NCI-H446 treated with DMSO at 0.1 percent for 48 hours (cell line): ENCODE results near the gene ARL6IP6.
"Not testable (repeated sequence)": the region's sequence is repeated elsewhere in the genome, so short reads cannot be mapped to it uniquely, and the experiment has no call there.

Experiments used
- DNase-seq: peaks from one replicate; lab custom pipeline; 2025; lab: John Stamatoyannopoulos, UW

Gene ARL6IP6

DNA sequence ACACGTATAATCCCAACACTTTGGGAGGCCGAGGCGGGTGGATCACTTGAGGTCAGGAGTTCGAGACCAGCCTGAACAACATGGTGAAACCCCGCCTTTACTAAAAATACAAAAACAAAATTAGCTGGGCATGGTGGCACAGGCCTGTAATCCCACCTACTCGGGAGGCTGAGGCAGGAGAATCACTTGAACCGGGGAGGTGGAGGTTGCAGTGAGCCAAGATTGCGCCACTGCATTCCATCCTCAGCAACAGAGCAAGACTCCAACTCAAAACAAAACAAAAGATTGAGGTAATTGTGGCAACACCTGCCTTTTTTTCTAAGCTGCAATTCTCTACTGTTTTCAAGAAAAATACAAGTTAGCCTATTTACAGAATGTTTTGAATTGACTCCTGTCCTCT lies 4.2 kb downstream of the ARL6IP6 start:
- DNase-seq: not testable (repeated sequence)

DNA sequence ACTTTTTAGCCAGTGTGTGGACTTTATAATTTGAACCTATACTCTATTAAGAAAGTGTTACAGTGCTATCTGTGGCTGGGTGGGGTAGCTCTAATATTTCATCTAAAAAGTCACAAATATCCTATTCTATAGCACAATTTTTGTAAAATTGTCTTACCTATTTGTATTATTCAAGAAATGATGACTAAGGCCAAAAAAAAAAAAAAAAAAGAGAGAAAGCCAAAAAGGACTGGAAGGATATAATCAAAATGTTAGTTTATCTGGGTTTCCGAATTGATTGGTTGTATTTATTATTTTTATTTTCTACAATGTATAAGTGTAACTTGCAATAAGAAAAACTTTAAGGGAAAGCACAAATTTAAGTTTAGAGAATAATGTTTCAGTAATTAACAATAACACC lies 5.5 kb downstream of the ARL6IP6 start:
- DNase-seq: no peak

- no peak for DNase-seq
Observed at GRCh38 chr2:152729844-152730243, 11.4 kb downstream of the ARL6IP6 start.

DNA sequence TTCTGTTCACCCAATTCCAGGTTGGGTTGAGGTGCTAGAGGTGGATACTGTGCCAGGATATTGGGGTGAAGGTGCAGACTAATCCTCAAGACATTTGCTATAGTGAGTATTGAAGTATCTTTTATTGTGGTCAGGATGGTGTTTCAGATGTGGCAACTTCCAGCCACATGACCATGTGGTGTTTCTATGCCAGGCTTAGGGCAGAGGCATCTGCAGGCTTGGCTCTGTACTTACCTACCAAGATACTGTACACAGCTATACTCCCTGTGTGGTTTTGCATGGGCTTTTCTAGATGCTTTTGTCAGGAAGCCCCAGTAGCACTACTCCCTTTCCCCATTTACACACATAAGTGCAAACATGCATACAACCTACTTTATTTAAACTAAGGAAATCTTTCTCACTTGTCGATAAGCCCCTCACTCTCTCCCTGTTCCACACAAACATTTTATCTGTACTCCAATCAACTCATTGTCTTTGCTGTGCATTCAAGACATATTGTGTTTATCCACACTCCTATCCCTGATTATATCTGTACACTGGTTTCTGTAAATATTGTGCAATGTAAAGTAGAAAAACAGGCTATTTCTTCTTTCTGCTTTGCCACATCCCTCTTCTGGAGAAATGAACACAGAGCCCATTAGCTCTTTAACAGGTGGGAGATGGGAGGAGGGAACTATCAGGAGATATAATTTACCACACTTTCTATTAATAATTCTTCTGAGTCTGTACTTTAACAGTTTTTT lies 12.3 kb downstream of the ARL6IP6 start:
- DNase-seq: no peak

GRCh38 chr2:152737509-152737908 lies 19.1 kb downstream of the ARL6IP6 start:
- not testable (repeated sequence) for DNase-seq

DNA sequence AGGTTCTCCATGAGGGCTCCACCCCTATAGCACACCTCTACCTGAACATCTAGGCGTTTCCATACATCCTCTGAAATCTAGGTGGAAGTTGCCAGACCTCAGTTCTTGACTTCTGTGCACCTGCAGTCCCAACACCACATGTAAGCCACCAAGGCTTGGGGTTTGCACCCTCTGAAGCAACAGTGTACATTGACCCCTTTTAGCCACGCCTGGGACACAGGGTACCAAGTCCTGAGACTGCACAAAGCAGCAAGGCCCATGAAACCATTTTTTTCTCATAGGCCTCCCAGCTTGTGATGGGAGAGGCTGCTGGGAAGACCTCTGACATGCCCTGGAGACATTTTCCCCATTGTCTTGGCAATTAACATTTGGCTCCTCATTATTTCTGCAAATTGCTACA lies 20.0 kb downstream of the ARL6IP6 start:
- no peak for DNase-seq

GRCh38 chr2:152739705-152740104 lies 21.3 kb downstream of the ARL6IP6 start:
- DNase-seq: not testable (repeated sequence)

DNA sequence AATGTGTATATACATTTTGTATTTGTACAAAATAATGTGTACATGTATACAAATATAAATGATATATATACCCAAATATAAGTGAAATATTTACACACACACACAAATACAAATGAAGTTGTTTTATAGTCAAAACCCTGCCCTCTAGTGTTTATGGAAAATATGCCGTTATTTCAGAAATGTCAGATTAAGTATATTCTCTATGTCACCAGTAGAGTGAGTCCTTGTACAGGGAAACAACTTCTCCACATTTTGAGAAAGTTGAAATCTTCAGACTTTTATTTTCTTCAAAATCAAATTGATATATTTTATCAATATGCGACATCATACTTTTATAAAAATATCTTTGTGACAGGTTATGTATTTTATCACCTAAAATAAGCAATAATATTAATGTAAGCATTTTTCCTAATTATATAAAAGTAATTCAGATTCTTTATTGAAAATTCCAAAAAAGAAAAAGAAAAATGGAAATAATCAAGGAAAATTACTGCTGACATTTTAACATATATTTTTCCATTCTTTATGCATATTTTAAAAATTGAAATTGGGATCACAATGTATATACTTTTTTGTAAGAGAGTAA lies 22.4 kb downstream of the ARL6IP6 start:
- DNase-seq: peak; percentile 40

- peak; percentile 11 for DNase-seq
Observed at GRCh38 chr2:152743002-152743401, 24.6 kb downstream of the ARL6IP6 start.

GRCh38 chr2:152747751-152748150 lies 29.3 kb downstream of the ARL6IP6 start:
- not testable (repeated sequence) for DNase-seq

- DNase-seq: no peak
Observed at GRCh38 chr2:152755029-152755428, 36.6 kb downstream of the ARL6IP6 start.

DNA sequence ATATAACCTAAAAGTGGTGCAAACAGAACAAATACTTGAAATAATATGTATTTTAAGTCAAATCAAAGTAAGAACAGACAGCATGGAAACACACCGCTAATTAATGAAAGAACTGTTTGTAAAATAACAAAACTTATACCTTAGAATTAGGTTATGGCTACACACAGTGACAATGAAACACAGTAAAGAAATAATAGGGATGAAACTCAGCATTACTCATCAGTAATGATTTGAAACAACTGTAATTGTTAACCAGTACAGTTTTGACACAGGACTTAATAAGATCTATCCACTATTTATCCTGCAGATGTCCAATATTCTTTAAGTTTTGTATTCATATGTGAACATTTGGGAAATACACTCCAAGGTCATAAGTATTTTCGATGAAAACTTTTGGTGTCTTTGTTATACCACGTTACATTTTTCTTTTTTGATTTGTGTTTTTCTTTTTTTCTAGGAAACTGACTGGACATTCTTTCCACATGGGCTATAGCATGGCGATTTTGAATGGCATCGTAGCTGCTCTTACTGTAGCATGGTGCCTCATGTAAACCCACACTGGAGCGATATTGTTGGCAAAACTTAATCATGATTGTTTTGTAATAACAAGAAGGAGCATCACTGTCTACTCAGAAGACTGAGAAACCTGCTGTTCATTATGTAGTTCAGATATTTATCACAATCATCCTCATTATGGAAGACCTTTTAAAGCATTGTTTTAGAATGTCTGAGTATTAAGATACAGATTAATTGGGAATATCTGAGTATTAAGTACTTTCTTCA lies 41.1 kb downstream of the ARL6IP6 start:
- no peak for DNase-seq

DNA sequence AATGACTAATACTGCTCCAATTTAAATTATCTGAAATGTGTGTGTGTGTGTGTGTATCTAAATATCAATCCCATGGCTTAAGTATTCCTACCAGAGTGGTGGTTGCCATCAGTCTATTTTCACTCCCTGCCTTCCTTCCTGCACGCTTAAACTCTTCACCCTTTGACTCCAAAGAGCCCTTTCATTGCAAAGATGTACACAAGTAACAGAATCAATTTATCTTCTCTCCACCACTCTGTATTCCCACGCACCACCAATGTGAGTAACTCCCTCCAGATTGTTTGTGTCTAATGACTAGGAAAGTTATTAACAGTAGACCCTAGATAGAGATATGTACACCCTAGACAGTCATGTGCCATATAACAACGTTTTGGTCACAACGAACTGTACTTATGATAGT lies 42.8 kb downstream of the ARL6IP6 start:
- DNase-seq: no peak

GRCh38 chr2:152762202-152762601 lies 43.8 kb downstream of the ARL6IP6 start:
- no peak for DNase-seq

GRCh38 chr2:152763208-152763607 lies 44.8 kb downstream of the ARL6IP6 start:
- DNase-seq: not testable (repeated sequence)

DNA sequence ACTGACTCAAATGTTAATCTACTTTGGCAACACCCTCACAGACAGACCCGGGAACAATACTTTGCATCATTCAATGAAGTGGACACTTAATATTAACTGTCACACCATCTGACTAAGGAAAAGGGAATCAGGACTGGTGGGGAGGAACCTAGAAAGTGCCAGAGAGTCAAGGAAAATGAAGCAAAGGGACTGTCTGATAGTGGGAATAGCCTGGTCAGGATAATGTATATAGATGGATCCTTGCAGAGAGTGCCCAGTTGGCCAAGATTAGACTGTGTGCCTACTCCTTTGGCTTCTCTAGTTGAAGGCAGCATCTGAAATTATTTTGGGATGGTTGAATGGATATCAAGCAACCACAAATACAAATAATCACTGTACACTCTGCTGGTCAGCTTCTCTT lies 45.2 kb downstream of the ARL6IP6 start:
- DNase-seq: no peak

DNA sequence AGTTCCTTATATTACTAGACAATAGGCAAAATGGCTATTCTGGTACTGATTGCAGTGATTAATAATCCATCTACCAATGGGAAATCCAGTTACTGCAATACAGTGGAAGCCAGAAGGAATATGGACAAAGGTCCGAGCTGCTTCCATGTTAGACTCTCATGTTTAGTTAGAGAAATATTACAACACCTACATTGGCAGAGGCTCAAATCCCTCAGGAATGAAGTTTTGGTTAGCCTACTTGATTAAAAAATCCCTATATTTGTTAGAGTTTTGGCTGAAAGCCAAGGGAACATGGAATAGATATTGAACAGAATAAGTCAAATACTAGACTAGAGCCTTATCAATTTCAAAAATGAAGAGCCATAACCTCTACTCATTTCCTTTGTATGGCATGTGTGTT lies 48.5 kb downstream of the ARL6IP6 start:
- DNase-seq: no peak

GRCh38 chr2:152781175-152781574 lies 62.8 kb downstream of the ARL6IP6 start:
- peak; percentile 14 for DNase-seq

DNA sequence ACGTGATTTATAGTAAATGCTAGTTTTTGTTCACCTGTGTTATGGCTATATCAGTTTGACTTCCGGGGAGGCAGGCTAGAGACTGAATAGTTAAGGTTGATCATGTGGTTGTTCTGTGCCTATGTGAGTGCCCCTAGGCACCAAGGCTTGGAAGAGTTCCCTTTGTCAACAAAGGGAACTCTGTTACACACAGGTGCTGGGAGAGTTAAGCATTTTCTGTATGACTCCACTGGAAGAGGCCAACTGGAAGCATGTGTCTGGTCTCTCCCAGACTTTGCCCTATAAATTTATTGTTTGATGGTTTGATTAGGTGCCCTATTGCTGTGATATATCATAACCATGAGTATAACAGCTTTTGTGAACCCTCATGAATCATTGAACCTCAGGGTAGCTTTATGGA lies 63.8 kb downstream of the ARL6IP6 start:
- no peak for DNase-seq

GRCh38 chr2:152790883-152791282 lies 72.5 kb downstream of the ARL6IP6 start:
- DNase-seq: no peak

DNA sequence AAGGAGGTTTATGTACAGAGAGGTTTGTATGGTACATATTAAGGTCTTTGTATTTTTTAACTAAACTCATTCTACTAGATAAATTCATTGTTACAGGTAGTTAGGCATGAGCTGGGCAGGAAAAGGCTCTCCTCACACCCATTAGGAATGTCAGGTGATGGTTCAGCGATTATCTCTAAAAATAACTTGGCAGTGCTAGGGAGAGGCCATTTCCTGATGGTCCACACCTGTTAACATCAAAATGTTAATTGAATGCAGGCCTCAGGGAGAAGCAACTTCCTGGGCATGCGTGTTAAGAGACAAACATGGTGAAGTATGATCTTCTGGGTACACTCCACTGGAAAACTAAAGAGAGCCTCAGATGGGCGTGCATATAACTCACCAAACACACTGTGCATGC lies 73.6 kb downstream of the ARL6IP6 start:
- DNase-seq: no peak

- no peak for DNase-seq
Observed at GRCh38 chr2:152792974-152793373, 74.6 kb downstream of the ARL6IP6 start.

DNA sequence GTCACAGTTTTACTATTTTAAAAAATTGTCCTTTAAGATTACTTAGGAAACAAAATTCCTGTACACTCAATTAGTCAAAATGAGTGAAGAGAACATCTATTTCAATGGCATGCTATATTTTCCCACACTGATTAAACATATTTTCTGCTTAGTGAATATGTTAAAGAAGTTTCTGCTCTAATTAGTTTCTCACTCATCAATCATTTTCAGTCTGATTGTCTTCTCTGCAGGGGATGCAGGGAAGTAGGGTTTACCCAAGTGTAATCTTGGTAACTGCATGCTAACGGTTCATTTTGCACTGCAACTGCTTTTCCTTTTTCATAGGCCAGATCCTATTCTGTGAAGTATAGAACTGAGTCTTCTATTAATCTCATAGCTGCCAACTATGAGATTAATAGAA lies 78.5 kb downstream of the ARL6IP6 start:
- no peak for DNase-seq
